Measurements from ENCODE around the gene TXNRD1. TPM values are rescaled to one million over a fixed set of nuclear protein-coding genes. Genes with fewer than 3 reads are reported as not detected.

TXNRD1 gene
- total and polyA plus RNA-seq, 2 of the 8 experiments (the other 6 are each of a cell fraction or from before 2014, with no cell fraction given), result 56.8 to 127 TPM

DNA sequence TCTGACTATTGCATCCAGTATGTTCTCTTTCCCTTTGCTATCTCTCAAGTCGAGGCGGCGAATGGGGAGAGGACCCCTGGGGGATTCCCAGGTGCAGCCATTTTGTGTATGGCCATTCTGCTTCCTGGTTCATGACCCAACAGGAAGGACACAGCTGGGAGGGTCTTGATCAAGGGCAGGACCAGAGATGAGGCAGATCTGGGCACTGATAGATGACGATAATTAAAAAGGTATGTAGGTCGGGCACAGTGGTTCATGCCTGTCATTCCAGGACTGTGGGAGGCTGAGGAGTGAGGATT is 161.9 kb downstream of the TXNRD1 start:
- Histone ChIP-seq H3K9ac (replicated peaks in 1 of 4; ENCODE audit: extremely low read depth in 1 of 4, low read depth in 3 of 4, low read length in 3 of 4) (no peak overlapping the region), H2BK5ac (ENCODE audit: low read depth, low read length) (peak overlapping the region; percentile 12; the same call in 1 of the 2 replicates), H3K4me3 (ENCODE audit: extremely low read depth in 1 of 4, insufficient read depth in 2 of 4, low read depth in 3 of 4, low read length in 4 of 4) (no peak overlapping the region), H3K36me3 (ENCODE audit: control insufficient read depth in 2 of 4, insufficient read depth in 4 of 4, low read length in 3 of 4) (no peaks in the 10 kb centered on the region), H3K9me3 (ENCODE audit: insufficient read depth in 2 of 2, low read depth in 1 of 2, low read length in 1 of 2) (peaks cover 0 to 3% of the 10 kb centered on the region in 2 experiments; a peak in 1 of 4 replicates), H2AK5ac (ENCODE audit: low read depth, low read length) (no peak overlapping the region), H2BK120ac (replicated peaks; ENCODE audit: low read depth, low read length) (no peak overlapping the region), H4K91ac (replicated peaks; ENCODE audit: insufficient read length, low read length) (no peak overlapping the region), H3K79me2 (ENCODE audit: control insufficient read depth in 1 of 2, insufficient read depth in 2 of 2, low read length in 2 of 2) (no peaks in the 10 kb centered on the region), H4K5ac (ENCODE audit: insufficient read length, low read depth, low read length) (no peak overlapping the region), H2BK12ac (ENCODE audit: low read depth, low read length) (no peak overlapping the region), H2BK15ac (ENCODE audit: low read length) (no peak overlapping the region), H3K27ac (ENCODE audit: low read depth, low read length) (no peak overlapping the region), H2BK20ac (ENCODE audit: low read length) (no peak overlapping the region), H3K4me2 (ENCODE audit: insufficient read depth in 1 of 2, low read depth in 2 of 2, low read length in 2 of 2) (no peak overlapping the region), H4K20me1 (replicated peaks in 1 of 2; ENCODE audit: control insufficient read depth in 1 of 2, insufficient read depth in 2 of 2, low read length in 2 of 2) (no peaks in the 10 kb centered on the region), H3K27me3 (replicated peaks in 1 of 4; ENCODE audit: control insufficient read depth in 3 of 4, extremely low read depth in 1 of 4, insufficient read depth in 3 of 4, low read length in 3 of 4) (no peaks in the 10 kb centered on the region), H3K23me2 (ENCODE audit: low read depth, low read length) (no peaks in the 10 kb centered on the region), H4K8ac (ENCODE audit: extremely low read depth, insufficient read depth, low read length) (no peak overlapping the region), H3K79me1 (ENCODE audit: low read depth, low read length) (no peaks in the 10 kb centered on the region), H3K14ac (ENCODE audit: insufficient read length) (no peak overlapping the region), H3K18ac (ENCODE audit: extremely low read depth, low read length) (no peak overlapping the region), H2AFZ (ENCODE audit: low read length) (no peak overlapping the region), H3K4ac (replicated peaks; ENCODE audit: insufficient read length, low read depth, low read length) (no peak overlapping the region), H3K4me1 (replicated peaks in 1 of 4; ENCODE audit: control insufficient read depth in 3 of 4, insufficient read depth in 4 of 4, low read length in 3 of 4) (peaks cover 3 to 14% (median 8%) of the 10 kb centered on the region in 4 experiments), H3K23ac (ENCODE audit: insufficient read length) (no peak overlapping the region), H3K56ac (replicated peaks; ENCODE audit: insufficient read length, low read depth, low read length) (no peak overlapping the region)
- TF ChIP-seq SP2 (IDR thresholded peaks at IDR 0.05; ENCODE audit: low read length), result no peak
- no peak for TF ChIP-seq BRCA1 (IDR thresholded peaks at IDR 0.05; ENCODE audit: low read depth, low read length)
- POLR2A ChIA-PET (ENCODE audit: partially characterized antibody), result no interaction called here
- WGBS, 2 experiments (ENCODE audit: extremely low coverage in 1 of 2, insufficient coverage in 1 of 2, insufficient read length in 1 of 2, insufficient replicate concordance in 2 of 2, low coverage in 1 of 2, low lambda C conversion rate in 2 of 2, missing lambda C conversion rate in 1 of 2), result 68% methylated on average over 5 of the region's 5 CpGs; no CpG with 5 or more reads in 1 of the 2 experiments
- FAIRE-seq (no peak), DNase-seq (ENCODE audit: low read depth in 1 of 2, low spot score in 2 of 2) (no peak)
- CTCF ChIA-PET (ENCODE audit: partially characterized antibody), result no interaction called here

Measured in H1 (cell line).